Erythroblast (primary cell): ENCODE results near the gene MAD1L1.

Experiments used
- DNase-seq, 2 experiments: peaks; one replicate each; lab custom pipeline; 2025; lab: John Stamatoyannopoulos, UW
- GATA1 ChIP-seq: IDR thresholded peaks from 2 replicates; pipeline ENCODE4 v1.6.1; 2011; ENCODE audit warnings: low read depth, mild to moderate bottlenecking, control low read depth, low read length, moderate library complexity
- POLR2A ChIP-seq: IDR thresholded peaks from 2 replicates; pipeline ENCODE4 v1.6.1; 2011; ENCODE audit warnings: mild to moderate bottlenecking, low read length

MAD1L1 gene

DNA sequence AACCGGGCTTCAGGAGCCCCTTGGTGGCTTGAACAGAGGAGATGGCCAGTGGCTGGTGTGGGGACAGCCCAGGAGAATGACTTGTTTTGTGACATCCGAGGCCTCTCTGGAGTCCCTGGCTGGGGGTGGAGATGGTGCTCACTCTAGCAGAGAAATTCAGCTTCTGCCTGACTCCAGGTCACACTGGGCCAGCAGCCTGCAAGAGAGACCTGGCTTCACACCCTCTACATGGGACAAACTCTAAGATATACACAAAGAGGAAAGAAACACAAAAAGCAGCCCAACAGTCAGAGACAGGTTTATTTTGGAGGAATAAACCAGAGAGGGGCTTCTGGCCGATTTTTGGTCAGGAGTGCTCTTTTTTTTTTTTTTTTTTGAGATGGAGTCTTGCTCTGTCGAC lies 429.8 kb downstream of the MAD1L1 start:
- DNase-seq: no peak
- TF ChIP-seq POLR2A (no peak), GATA1 (no peak)

DNA sequence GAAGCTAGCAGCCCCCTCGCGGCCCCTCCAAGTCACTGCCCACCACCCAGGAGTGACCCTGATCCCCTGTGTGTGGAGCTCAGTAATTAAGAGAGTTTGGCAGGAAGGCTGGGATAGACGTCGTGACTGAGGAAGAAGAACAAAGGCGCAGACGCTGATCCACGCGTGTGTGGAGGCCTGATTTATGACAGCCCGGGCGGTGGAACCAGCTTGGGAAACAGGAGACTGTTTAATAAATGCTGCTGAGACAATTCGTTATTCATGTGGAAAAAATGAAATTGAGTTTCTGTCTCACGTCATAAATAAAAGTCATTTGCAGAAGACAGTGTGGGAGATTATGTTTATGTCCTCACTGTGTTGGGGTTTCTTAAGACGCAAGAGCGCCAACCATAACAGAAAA lies 431.8 kb downstream of the MAD1L1 start:
- TF ChIP-seq POLR2A (no peak), GATA1 (no peak)
- no peak for DNase-seq

DNA sequence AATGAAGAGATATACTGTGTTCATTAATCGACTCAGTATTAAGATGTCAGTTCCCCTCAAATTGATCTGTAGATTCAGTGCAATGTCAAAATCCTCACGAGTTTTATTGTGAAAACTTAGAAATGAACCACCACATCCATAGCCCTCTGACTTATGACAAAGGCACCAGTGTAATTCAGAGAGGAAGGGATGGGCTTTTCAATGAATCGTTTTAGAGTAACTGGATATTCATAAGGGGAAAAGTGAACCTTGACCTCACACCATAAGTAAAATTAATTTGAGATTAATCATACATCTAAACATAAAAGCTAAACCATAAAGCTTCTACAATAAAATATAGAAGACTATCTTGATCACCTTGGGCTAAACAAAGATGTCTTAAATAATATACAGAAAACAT lies 434.6 kb downstream of the MAD1L1 start:
- TF ChIP-seq GATA1 (no peak), POLR2A (no peak)

DNA sequence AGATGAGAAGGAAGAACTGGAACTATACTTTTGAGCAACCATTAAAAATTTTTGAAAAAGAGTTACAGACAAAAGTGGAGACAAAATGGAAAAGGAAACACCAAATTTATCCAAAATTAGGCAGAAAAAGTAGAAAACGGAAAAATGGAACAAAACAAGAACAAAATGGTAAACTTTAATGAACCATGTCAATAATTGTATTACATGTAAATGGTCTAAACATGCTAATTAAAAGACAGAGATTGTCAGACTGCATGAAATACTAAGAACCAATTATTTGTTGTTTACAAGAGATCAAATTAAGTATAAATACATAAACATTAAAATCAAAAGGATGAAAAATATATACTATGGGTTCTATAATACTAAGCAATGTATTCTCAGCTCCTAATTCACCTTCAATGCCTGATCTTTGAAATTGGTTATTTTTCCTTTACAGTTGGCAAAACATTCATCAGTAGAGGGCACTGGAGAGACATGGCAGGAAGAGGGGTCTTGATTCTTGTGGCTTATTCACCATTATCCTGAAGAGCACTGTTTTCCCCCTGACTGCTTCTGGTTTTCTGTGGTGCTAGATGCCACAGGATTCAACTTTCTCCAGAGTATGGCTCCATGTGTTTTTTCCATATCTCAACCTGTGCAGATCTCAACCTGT lies 437.7 kb downstream of the MAD1L1 start:
- DNase-seq: peak; percentile 33 to 47
- TF ChIP-seq POLR2A (no peak), GATA1 (no peak)

More for the DNA sequence above, 434.6 kb downstream of the MAD1L1 start:
- DNase-seq: no peak

DNA sequence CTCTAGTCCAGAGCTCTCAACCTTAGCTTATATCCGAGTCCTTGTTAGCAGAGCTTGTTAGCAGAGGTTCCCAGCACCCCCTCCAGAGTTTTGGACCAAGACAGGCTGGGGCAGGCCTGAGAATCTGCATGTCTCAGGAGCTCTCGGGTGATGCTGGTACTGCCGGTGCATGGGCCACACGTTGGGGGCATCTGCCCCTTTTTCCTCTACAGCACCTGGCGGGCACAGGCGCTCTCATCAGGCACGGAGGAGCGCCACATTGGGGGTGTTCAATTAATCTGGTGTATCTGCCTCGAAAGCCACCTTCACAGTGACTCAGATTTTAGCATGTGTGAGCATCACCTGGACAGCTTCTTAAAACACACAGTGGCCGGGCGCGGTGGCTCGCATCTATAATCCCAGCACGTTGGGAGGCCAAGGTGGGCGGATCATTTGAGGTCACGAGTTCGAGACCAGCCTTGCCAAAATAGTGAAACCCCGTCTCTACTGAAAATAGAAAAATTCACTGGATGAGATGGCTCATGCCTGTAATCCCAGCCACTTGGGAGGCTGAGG lies 445.0 kb downstream of the MAD1L1 start:
- no peak for DNase-seq
- TF ChIP-seq POLR2A (no peak), GATA1 (no peak)

DNA sequence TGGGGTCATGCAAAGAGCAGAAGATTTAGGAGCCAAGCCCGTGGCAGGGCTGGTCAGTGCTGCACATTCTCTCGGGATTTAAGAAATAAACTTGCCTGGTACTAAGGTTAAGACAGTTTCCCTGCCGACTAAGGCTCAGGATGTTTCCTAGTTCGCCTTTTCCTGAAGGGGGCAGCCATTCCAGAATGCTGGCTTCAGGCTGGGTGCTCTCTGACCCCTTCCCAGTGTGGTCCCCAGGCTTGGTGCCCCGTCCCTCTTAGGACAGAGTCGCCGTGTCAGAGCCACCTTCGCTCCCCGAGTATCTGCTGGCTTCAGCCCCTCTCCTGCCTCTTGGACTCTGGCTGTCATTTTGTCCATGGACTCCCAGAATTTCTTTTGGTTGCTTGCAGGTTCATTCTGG lies 445.5 kb downstream of the MAD1L1 start:
- no peak for TF ChIP-seq POLR2A
- no peak for TF ChIP-seq GATA1
- no peak for DNase-seq

DNA sequence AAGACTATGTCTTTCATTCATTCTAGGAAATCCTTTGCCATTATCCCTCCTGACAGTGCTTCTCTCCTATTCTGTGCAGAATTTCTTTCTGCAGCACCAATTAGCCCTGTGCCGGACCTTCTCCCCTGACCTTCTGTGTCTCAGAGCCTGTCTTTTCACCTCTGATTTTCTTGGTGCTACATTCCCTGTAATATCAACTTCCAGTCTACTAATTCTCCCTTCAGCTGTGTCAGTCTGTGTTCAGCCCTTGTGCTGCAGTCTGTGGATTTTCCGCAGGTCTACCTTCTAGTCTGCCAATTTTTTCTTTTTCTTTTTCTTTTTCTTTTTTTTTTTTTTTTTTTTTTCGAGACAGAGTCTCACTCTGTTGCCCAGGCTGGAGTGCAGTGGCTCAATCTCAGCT lies 446.9 kb downstream of the MAD1L1 start:
- DNase-seq: no peak
- no peak for TF ChIP-seq POLR2A
- TF ChIP-seq GATA1: no peak

DNA sequence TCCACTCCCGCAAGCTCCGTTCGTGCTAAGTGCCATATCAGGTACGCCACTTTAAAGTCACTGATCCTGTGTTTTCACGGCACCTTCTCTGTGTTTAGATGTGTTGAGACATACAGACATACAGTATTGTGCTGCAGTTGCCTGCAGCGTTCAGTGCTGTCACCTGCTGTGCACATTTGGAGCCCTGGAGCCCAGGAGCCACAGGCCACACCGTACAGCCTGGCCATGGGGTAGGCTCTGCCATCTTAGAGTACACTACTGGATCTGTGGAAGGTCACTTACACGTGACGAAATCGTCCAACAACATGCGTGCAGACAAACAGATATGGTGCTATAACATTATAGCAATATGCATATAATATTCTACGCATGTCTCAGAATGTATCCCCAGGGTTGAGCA lies 451.4 kb downstream of the MAD1L1 start:
- DNase-seq: no peak
- TF ChIP-seq POLR2A (no peak), GATA1 (no peak)

DNA sequence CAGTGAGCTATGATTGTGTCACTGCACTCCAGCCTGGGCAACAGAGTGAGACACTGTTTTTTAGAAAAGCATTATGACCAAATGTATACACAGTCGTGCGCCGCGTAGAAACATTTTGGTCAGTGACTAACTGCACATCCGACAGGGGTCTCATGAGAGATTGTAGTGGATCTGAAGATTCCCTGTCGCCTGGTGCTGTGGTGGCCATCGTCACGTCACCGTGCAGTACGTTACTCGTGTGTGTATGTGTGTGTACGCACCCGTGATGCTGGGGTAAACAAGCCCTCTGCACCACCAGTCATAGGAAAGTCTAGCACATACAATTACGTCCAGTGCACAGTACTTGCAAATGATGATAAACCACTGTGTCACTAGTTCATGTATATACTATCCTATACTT lies 453.3 kb downstream of the MAD1L1 start:
- no peak for DNase-seq
- TF ChIP-seq POLR2A (no peak), GATA1 (no peak)

DNA sequence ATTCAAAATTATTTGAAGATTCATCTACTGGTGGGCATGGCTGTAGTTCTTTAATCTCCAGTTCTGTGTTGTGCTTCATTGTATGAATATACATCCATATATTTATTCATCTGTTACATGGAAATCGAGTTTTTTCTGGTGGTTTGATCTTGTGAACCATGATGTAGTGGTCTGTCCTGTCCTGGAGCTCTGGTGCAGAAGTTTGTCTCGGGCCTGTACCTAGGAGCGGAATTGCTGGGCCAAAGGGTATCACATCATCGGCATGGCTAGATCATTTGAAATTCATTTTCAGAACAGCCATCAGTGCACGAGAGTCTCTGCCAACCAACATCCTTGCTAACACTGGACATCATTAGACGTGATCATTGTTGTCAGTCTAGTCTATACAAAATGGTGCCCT lies 455.6 kb downstream of the MAD1L1 start:
- DNase-seq: no peak
- TF ChIP-seq POLR2A (no peak), GATA1 (no peak)

DNA sequence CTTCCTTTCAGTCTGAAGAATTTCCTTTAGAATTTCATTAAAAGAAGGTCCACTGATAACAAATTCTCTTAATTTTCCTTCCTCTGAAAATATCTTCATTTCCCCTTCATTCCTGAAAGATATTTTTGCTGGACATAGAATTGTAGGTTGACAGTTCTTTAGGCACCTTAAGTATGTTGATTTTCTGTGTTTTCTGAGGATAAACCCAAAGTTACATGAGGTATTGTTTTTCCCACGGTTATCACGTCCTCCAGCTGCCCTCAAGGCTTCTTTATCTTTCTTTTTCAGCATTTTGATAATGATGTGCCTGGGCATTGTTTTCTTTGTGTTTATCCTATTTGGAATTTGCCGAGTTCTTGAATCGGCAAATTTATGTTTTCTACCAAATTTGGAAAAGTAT lies 457.4 kb downstream of the MAD1L1 start:
- TF ChIP-seq GATA1 (no peak), POLR2A (no peak)
- no peak for DNase-seq

DNA sequence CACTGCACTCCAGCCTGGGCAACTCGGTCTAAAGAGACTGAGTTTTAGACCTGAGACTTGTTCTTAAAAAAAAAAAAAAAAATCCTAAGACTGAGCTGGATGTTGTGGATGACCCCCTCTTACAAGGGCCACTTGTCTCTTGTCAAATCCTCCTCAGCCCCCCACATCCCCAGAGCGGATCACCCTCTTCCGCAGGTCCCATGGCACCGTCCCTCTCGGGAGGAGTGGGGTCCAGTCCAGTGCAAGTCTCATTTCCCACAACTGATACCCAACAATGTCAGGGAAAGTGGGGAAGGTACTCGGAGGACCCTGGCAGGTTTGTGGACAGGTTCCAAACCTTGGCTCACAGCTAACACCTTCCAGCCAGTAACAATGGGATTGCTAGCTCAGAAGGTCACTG lies 462.4 kb downstream of the MAD1L1 start:
- TF ChIP-seq POLR2A (no peak), GATA1 (no peak)

DNA sequence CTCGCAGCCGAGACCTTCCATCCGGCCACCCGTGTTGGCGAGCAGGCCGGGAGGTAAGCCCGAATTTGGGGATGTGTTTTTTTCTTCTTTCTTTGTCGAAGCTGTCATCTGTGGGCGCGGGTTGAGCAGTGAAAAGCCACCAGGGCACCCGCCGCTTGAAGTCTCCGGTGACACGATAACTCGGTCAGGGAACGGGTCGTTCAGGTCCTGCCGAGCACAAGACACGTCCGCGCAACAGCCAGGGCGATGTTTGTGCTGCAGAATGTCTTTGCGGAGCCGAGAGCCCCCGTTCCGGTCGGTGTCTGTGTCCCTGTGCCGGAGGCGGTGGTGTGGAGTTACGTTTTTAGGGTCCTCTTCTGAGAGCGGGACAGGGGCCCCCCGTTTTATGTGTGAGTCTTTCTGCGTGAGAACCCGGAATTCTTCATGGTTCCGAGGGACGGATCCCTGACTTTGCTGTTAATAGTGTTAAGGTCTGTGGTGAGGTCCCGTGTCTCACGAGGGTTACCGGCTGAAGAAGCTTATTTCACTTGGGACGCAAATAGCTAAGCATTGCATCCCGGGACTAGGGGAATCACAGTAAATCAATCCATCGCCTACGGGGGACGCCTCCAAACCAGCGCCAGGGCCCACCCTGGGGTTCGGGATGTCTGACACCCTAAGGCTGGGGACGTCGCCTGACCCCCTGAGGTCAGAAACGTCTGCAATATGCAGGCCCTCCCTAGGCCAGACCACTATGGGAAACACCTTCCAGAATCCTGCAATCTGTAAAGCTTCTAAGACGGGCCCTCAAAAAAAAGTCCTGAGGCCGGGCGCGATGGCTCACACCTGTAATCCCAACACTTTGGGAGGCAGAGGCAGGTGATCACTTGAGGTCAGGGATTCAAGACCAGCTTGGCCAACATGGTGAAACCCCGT lies 463.2 kb downstream of the MAD1L1 start:
- no peak for DNase-seq
- TF ChIP-seq POLR2A (no peak), GATA1 (no peak)

More for the DNA sequence above, 462.4 kb downstream of the MAD1L1 start:
- DNase-seq: no peak

DNA sequence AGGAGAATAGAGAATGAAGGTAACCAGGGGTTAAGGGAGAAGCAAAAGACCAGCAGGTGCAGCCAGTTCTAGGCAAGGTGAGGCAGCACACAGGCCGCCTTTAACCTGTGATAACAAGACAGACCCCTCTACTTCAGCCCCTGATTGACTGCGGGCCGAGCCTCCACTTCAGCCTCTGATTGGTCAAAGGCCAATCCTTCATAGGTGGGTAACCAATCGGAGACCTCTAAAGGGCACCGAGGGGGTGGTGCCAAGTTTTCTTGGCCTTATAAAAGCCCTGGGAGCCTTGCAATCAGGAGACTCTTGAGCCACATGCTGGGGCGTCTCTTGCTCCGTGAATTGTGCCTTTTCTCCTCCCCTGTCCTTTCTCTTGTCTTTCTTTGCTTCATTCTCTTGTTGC lies 463.9 kb downstream of the MAD1L1 start:
- peak in 1 of 2 experiments; percentile 10 for DNase-seq
- no peak for TF ChIP-seq POLR2A
- no peak for TF ChIP-seq GATA1

DNA sequence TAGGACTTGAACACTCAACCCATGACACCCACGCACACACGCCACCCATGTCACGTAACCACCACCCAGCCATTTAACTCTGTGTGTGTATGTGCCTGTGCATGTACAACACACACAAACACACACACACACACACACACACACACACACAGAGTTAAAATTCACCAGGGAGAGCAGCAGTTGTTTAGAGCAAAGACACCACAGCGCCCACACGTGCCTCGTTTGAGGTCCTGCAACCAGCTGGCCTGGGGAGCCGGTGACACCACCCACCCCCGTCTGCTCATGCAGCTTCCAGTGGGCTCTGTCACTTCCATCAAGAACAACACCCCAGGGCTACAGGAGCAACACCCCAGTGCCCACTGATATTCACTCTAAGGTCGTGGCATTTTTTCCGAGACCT lies 465.2 kb downstream of the MAD1L1 start:
- DNase-seq: peak; percentile 10 to 21
- TF ChIP-seq GATA1 (no peak), POLR2A (no peak)
